ENCODE measurements around the gene ATP2B2. TPM values are rescaled to one million over a fixed set of nuclear protein-coding genes. Genes with fewer than 3 reads are reported as not detected.

The ATP2B2 gene
- total and polyA plus RNA-seq, 2 of the 8 experiments (the other 6 are each of a cell fraction or from before 2014, with no cell fraction given): 0.14 to 1.2 TPM

- Histone ChIP-seq H3K14ac (ENCODE audit: insufficient read length) (no peak overlapping the region), H2BK15ac (ENCODE audit: low read length) (peak overlapping the region; percentile 61; the same call in 1 of the 2 replicates), H2BK20ac (ENCODE audit: low read length) (no peak overlapping the region), H3K79me2 (ENCODE audit: control insufficient read depth in 1 of 2, insufficient read depth in 2 of 2, low read length in 2 of 2) (no peaks in the 10 kb centered on the region), H2AFZ (ENCODE audit: low read length) (no peak overlapping the region), H3K4ac (replicated peaks; ENCODE audit: insufficient read length, low read depth, low read length) (no peak overlapping the region), H4K91ac (replicated peaks; ENCODE audit: insufficient read length, low read length) (no peak overlapping the region), H3K56ac (replicated peaks; ENCODE audit: insufficient read length, low read depth, low read length) (no peak overlapping the region), H3K27me3 (replicated peaks in 1 of 4; ENCODE audit: control insufficient read depth in 3 of 4, extremely low read depth in 1 of 4, insufficient read depth in 3 of 4, low read length in 3 of 4) (no peaks in the 10 kb centered on the region; a peak in 2 of 7 replicates), H4K8ac (ENCODE audit: extremely low read depth, insufficient read depth, low read length) (no peak overlapping the region), H3K27ac (ENCODE audit: low read depth, low read length) (no peak overlapping the region), H3K4me2 (ENCODE audit: insufficient read depth in 1 of 2, low read depth in 2 of 2, low read length in 2 of 2) (no peak overlapping the region; a peak in 1 of 4 replicates), H4K20me1 (replicated peaks in 1 of 2; ENCODE audit: control insufficient read depth in 1 of 2, insufficient read depth in 2 of 2, low read length in 2 of 2) (no peaks in the 10 kb centered on the region), H4K5ac (ENCODE audit: insufficient read length, low read depth, low read length) (no peak overlapping the region), H3K23me2 (ENCODE audit: low read depth, low read length) (no peaks in the 10 kb centered on the region), H2BK120ac (replicated peaks; ENCODE audit: low read depth, low read length) (no peak overlapping the region), H3K23ac (ENCODE audit: insufficient read length) (no peak overlapping the region), H2BK5ac (ENCODE audit: low read depth, low read length) (no peak overlapping the region), H3K4me1 (replicated peaks in 1 of 4; ENCODE audit: control insufficient read depth in 3 of 4, insufficient read depth in 4 of 4, low read length in 3 of 4) (peaks cover 0 to 5% (median 2%) of the 10 kb centered on the region in 4 experiments; a peak in 5 of 7 replicates), H3K18ac (ENCODE audit: extremely low read depth, low read length) (no peak overlapping the region), H3K79me1 (ENCODE audit: low read depth, low read length) (no peaks in the 10 kb centered on the region), H2AK5ac (ENCODE audit: low read depth, low read length) (no peak overlapping the region), H3K4me3 (ENCODE audit: extremely low read depth in 1 of 4, insufficient read depth in 2 of 4, low read depth in 3 of 4, low read length in 4 of 4) (no peak overlapping the region), H3K36me3 (ENCODE audit: control insufficient read depth in 2 of 4, insufficient read depth in 4 of 4, low read length in 3 of 4) (no peaks in the 10 kb centered on the region), H3K9ac (replicated peaks in 1 of 4; ENCODE audit: extremely low read depth in 1 of 4, low read depth in 3 of 4, low read length in 3 of 4) (no peak overlapping the region), H3K9me3 (ENCODE audit: insufficient read depth in 2 of 2, low read depth in 1 of 2, low read length in 1 of 2) (no peaks in the 10 kb centered on the region), H2BK12ac (ENCODE audit: low read depth, low read length) (no peak overlapping the region)
- peak; percentile 91; the same call in 1 of the 2 replicates for TF ChIP-seq TCF12 (IDR thresholded peaks at IDR 0.05; ENCODE audit: low read depth, low read length)
- TF ChIP-seq TAF1 (IDR thresholded peaks at IDR 0.05; ENCODE audit: low read depth, low read length): no peak
- ChIA-PET CTCF (ENCODE audit: partially characterized antibody) (interaction anchor here (1.0 to 1.5 kb wide), 2 partner anchors 9 to 42 kb away, joined by 4 to 5 read pairs; no protein-coding TSS in a partner anchor), POLR2A (ENCODE audit: partially characterized antibody) (interaction anchor here (0.9 kb wide), 1 partner anchor 11 kb away, joined by 3 read pairs; no protein-coding TSS in a partner anchor)
- 69% methylated on average over 6 of the region's 6 CpGs; no CpG with 5 or more reads in 1 of the 2 experiments for WGBS, 2 experiments (ENCODE audit: extremely low coverage in 1 of 2, insufficient coverage in 1 of 2, insufficient read length in 1 of 2, insufficient replicate concordance in 2 of 2, low coverage in 1 of 2, low lambda C conversion rate in 2 of 2, missing lambda C conversion rate in 1 of 2)
- DNase-seq (ENCODE audit: low read depth in 1 of 2, low spot score in 2 of 2): no peak
- no peak for FAIRE-seq
Observed at GRCh38 chr3:10376353-10376752, 129.0 kb downstream of the ATP2B2 start.

Data from H1 (cell line).